Body of pancreas (tissue), 4 donors: Measurements from ENCODE around the gene TP53. TPM values are rescaled to one million over a fixed set of nuclear protein-coding genes. Genes with fewer than 3 reads are reported as not detected.
"Not testable (repeated sequence)": the region's sequence is repeated elsewhere in the genome, so short reads cannot be mapped to it uniquely, and the experiment has no call there.

Experiments
- ATAC-seq: fragments of 150-250 bp; one replicate; pipeline ENCODE4 v1.9.1; 2016
- DNase-seq, 4 donors: peaks; one replicate each; pipeline ENCODE4 v3.0.0-alpha.2; 2019
- H3K27ac ChIP-seq, 4 donors: fragments of 200-600 bp; sonication (generic); 1 replicate in 3 of 4; 2 replicates in 1 of 4; pipeline versions ENCODE4 v1.5.1 to v1.6.1; 2016 to 2019; ENCODE audit warnings: mild to moderate bottlenecking in 1 of 4, mixed read lengths in 1 of 4, moderate library complexity in 1 of 4
- H3K27me3 ChIP-seq, 2 donors: fragments of 200-600 bp; sonication (generic); one replicate each; pipeline ENCODE4 v1.6.0; 2016; ENCODE audit warnings: mild to moderate bottlenecking in 1 of 2
- H3K36me3 ChIP-seq, 2 donors: fragments of 200-600 bp; sonication (generic); replicated peaks in 1 of 2; 2 replicates each; pipeline ENCODE4 v1.5.1; 2016; ENCODE audit warnings: low read depth in 2 of 2; ENCODE audit not compliant: insufficient read depth in 1 of 2
- H3K4me1 ChIP-seq: fragments of 200-600 bp; sonication (generic); one replicate; pipeline ENCODE4 v1.6.0; 2016
- H3K4me3 ChIP-seq, 2 donors: fragments of 200-600 bp; sonication (generic); 1 replicate in 1 of 2; 2 replicates in 1 of 2; pipeline ENCODE4 v1.5.1; 2016 to 2019
- H3K9me3 ChIP-seq, 3 donors: fragments of 200-600 bp; sonication (generic); 1 replicate in 2 of 3; 2 replicates in 1 of 3; pipeline ENCODE4 v1.5.1; 2016
- POLR2A ChIP-seq, 3 donors: fragments of 450-650 bp; IDR thresholded peaks; one replicate each; pipeline ENCODE4 v1.6.1; 2016; ENCODE audit warnings: antibody characterized with exemption in 3 of 3, mild to moderate bottlenecking in 2 of 3
- WGBS, 2 donors: methylation state at CpG; one replicate each; pipeline ENCODE4 v1.1.5; 2017; 5-methylcytosine and 5-hydroxymethylcytosine counted together
- intact Hi-C: fragments of 100-400 bp; cut with DNase I; formaldehyde crosslinking; loops from one replicate; pipeline ENCODE4 v1.15.1; 2023
- total RNA-seq, 2 donors: library from RNA; depleted of rRNA; stranded (reverse); fragments of >200 nt; gene quantifications; one replicate each; pipeline ENCODE4 v1.1.0, GENCODE V29; 2016
- TF ChIP-seq, protein P1 (sequence below), 7 experiments: fragments of 450-650 bp in 4 of 7; fragments of 200-600 bp in 3 of 7; sonication (generic) in 3 of 7; IDR thresholded peaks; one replicate each; pipeline ENCODE4 v1.5.1; 2016 to 2019; ENCODE audit warnings: antibody characterized with exemption in 7 of 7

The TP53 gene
- total RNA-seq, 2 donors from 2014 or later, result 12.2 TPM

- TF ChIP-seq, protein P1, sequence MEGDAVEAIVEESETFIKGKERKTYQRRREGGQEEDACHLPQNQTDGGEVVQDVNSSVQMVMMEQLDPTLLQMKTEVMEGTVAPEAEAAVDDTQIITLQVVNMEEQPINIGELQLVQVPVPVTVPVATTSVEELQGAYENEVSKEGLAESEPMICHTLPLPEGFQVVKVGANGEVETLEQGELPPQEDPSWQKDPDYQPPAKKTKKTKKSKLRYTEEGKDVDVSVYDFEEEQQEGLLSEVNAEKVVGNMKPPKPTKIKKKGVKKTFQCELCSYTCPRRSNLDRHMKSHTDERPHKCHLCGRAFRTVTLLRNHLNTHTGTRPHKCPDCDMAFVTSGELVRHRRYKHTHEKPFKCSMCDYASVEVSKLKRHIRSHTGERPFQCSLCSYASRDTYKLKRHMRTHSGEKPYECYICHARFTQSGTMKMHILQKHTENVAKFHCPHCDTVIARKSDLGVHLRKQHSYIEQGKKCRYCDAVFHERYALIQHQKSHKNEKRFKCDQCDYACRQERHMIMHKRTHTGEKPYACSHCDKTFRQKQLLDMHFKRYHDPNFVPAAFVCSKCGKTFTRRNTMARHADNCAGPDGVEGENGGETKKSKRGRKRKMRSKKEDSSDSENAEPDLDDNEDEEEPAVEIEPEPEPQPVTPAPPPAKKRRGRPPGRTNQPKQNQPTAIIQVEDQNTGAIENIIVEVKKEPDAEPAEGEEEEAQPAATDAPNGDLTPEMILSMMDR (IDR thresholded peaks at IDR 0.05), result no peak
- no peak for TF ChIP-seq POLR2A (IDR thresholded peaks at IDR 0.05)
- ATAC-seq, result no peak
- Histone ChIP-seq H3K27ac (peak overlapping the region; percentile 94 to 97 (median 96)), H3K27me3 (no peaks in the 10 kb centered on the region), H3K4me3 (no peak overlapping the region), H3K9me3 (no peaks in the 10 kb centered on the region), H3K4me1 (peaks cover 14% of the 10 kb centered on the region), H3K36me3 (no peaks in the 10 kb centered on the region)
- WGBS, 2 donors, result 38 to 39% methylated on average over 7 of the region's 7 CpGs
- DNase-seq, result peak in 2 of 4 donors; percentile 44 to 46
- intact Hi-C loops, result no loop called here
These were observed 61.0 kb downstream of the TP53 start for GRCh38 chr17:7626307-7626706.

GRCh38 chr17:7625749-7626148 is 61.5 kb downstream of the TP53 start:
- Histone ChIP-seq H3K4me1 (peaks cover 13% of the 10 kb centered on the region), H3K27ac (peak overlapping the region in 1 of 4 donors; percentile 96)
- H3K4me3 ChIP-seq, ATAC-seq, H3K36me3 ChIP-seq, H3K27me3 ChIP-seq, intact Hi-C loops, H3K9me3 ChIP-seq, DNase-seq: not testable (repeated sequence)
- WGBS, 2 donors, result 93 to 95% methylated on average over 14 to 15 of the region's 16 CpGs

DNA sequence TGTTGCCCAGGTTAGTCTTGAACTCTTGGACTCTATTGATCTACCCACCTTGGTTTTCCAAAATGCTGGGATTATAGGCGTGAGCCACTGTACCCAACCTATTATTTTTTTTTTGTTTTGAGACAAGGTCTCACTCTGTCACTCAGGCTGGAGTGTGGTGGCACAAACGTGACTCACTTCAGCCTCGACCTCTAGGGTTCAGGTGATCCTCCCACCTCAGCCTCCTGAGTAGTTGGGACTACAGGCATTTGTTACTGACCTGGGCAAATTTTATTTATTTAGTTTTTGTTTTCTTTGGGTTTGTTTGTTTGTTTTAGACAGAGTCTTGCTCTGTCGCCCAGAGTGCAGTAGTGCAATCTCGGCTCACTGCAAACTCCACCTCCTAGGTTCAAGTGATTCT is 63.6 kb downstream of the TP53 start:
- no peak overlapping the region for H3K4me3 ChIP-seq
- WGBS, 2 donors, result 77 to 86% methylated on average over 5 of the region's 5 CpGs

DNA sequence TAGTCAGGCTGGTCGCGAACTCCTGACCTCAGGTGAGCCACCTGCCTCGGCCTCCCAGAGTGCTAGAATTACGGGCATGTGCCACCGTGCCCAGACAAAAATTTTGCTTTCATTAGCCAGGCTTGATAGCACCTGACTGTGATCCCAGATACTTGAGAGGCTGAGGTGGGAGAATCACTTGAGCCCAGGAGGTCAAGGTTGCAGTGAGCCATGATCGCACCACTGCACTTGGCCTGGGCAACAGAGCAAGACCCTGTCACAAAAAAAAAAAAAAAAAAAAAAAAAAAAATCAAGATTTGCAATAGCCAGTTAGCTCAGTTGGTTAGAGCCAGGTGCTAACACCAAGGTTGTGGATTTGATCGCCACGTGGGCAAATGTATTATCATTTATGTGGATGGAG is 66.5 kb downstream of the TP53 start:
- H3K9me3 ChIP-seq, result no peaks in the 10 kb centered on the region
- ATAC-seq, result no peak
- peaks cover 3% of the 10 kb centered on the region for H3K4me1 ChIP-seq
- intact Hi-C loops, result no loop called here
- H3K27ac ChIP-seq, result no peak overlapping the region
- H3K36me3 ChIP-seq, result no peaks in the 10 kb centered on the region
- 87 to 88% methylated on average over 6 to 8 of the region's 8 CpGs for WGBS, 2 donors
- H3K27me3 ChIP-seq, result no peaks in the 10 kb centered on the region
- no peak for DNase-seq
- TF ChIP-seq, protein P1 (IDR thresholded peaks at IDR 0.05), result no peak
- no peak for TF ChIP-seq POLR2A (IDR thresholded peaks at IDR 0.05)
- no peak overlapping the region for H3K4me3 ChIP-seq

More for the DNA sequence above, 63.6 kb downstream of the TP53 start:
- intact Hi-C loops, result no loop called here
- TF ChIP-seq, protein P1 (IDR thresholded peaks at IDR 0.05), result no peak
- TF ChIP-seq POLR2A (IDR thresholded peaks at IDR 0.05), result no peak
- Histone ChIP-seq H3K36me3 (no peaks in the 10 kb centered on the region), H3K9me3 (no peaks in the 10 kb centered on the region), H3K4me1 (peaks cover 13% of the 10 kb centered on the region), H3K27me3 (no peaks in the 10 kb centered on the region), H3K27ac (no peak overlapping the region)
- DNase-seq (no peak), ATAC-seq (no peak)

DNA sequence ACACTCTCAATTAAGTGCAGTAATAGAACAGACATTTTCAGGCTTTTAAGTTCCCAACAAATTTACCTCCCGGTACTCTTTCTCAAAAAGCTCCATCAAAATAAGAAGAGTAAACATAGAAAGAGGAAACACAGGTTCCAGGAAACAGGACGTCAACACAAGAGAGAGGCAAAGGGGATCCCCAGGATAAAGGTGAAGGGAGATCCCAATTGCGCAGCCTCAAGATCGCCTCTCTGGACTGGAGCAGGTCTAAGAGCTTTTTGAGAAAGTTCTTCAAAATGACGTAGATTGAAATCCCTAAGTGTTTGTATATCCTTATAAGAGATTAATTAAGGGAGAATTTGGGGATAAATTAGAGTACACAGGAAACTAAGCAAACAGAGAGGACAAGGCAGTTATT is 68.7 kb downstream of the TP53 start:
- intact Hi-C loops, result no loop called here

More for the DNA sequence above, 68.7 kb downstream of the TP53 start:
- no peaks in the 10 kb centered on the region for H3K36me3 ChIP-seq
- H3K9me3 ChIP-seq, result no peaks in the 10 kb centered on the region
- no peak overlapping the region for H3K27ac ChIP-seq
- TF ChIP-seq, protein P1 (IDR thresholded peaks at IDR 0.05), result no peak
- TF ChIP-seq POLR2A (IDR thresholded peaks at IDR 0.05), result no peak
- no peak for ATAC-seq
- WGBS, 2 donors, result 70 to 72% methylated on average over 5 of the region's 5 CpGs
- H3K4me3 ChIP-seq, result no peak overlapping the region
- no peaks in the 10 kb centered on the region for H3K27me3 ChIP-seq
- H3K4me1 ChIP-seq, result peaks cover 4% of the 10 kb centered on the region
- no peak for DNase-seq

Other genes with a start within 250 kb of the TP53 start
- 1 to 10 TPM in 1 of 2 donors, not detected in 1; 2.1 TPM for gene FGF11, start 248.0 kb downstream of the TP53 start, total RNA-seq
- 1 to 10 TPM; 2.6 to 8.8 TPM for gene CHRNB1, start 242.4 kb downstream of the TP53 start, total RNA-seq
- gene ZBTB4, start 207.9 kb downstream of the TP53 start, total RNA-seq, result 10 to 100 TPM; 30.9 to 38.2 TPM
- gene SLC35G6, start 206.0 kb downstream of the TP53 start, total RNA-seq, result not detected
- 100 to 1,000 TPM in 1 of 2 donors, 10 to 100 TPM in 1; 36.3 to 124 TPM for gene POLR2A, start 203.1 kb downstream of the TP53 start, total RNA-seq
- gene TNFSF12, start 138.4 kb downstream of the TP53 start, total RNA-seq, result 10 to 100 TPM; 32.2 to 48.8 TPM
- 10 to 100 TPM; 11.9 to 18.8 TPM for gene TNFSF13, start 128.7 kb downstream of the TP53 start, total RNA-seq
- 10 to 100 TPM; 25.7 to 28.0 TPM for gene SENP3, start 125.6 kb downstream of the TP53 start, total RNA-seq
- 10 to 100 TPM in 1 of 2 donors, 1 to 10 TPM in 1; 4.3 to 14.8 TPM for gene CD68, start 107.9 kb downstream of the TP53 start, total RNA-seq
- gene MPDU1, start 103.6 kb downstream of the TP53 start, total RNA-seq, result 10 to 100 TPM; 27.0 to 37.6 TPM
- gene SOX15, start 97.4 kb downstream of the TP53 start, total RNA-seq, result not detected
- 10 to 100 TPM; 10.2 to 10.9 TPM for gene FXR2, start 72.6 kb downstream of the TP53 start, total RNA-seq
- gene SAT2, start 59.7 kb downstream of the TP53 start, total RNA-seq, result 100 to 1,000 TPM in 1 of 2 donors, 10 to 100 TPM in 1; 59.9 to 148 TPM
- not detected for gene SHBG, start 57.4 kb downstream of the TP53 start, total RNA-seq
- gene ATP1B2, start 36.6 kb downstream of the TP53 start, total RNA-seq, result 1 to 10 TPM in 1 of 2 donors, under 1 TPM in 1; 0.78 to 1.3 TPM
- 1 to 10 TPM; 3.4 to 5.6 TPM for gene WRAP53, start 987 bp upstream of the TP53 start, total RNA-seq
- under 1 TPM; 0.33 to 0.78 TPM for gene EFNB3, start 17.7 kb upstream of the TP53 start, total RNA-seq
- under 1 TPM; 0.26 to 0.66 TPM for gene DNAH2, start 30.3 kb upstream of the TP53 start, total RNA-seq
- gene KDM6B, start 146.7 kb upstream of the TP53 start, total RNA-seq, result 10 to 100 TPM in 1 of 2 donors, 1 to 10 TPM in 1; 7.5 to 20.1 TPM
- gene TMEM88, start 167.6 kb upstream of the TP53 start, total RNA-seq, result 10 to 100 TPM in 1 of 2 donors, 1 to 10 TPM in 1; 6.0 to 16.2 TPM
- gene NAA38, start 170.1 kb upstream of the TP53 start, total RNA-seq, result 10 to 100 TPM; 25.7 to 50.1 TPM
- 10 to 100 TPM in 1 of 2 donors, 1 to 10 TPM in 1; 5.7 to 16.5 TPM for gene CYB5D1, start 170.5 kb upstream of the TP53 start, total RNA-seq
- 10 to 100 TPM; 53.7 to 69.9 TPM for gene CHD3, start 201.3 kb upstream of the TP53 start, total RNA-seq
- gene RNF227, start 228.8 kb upstream of the TP53 start, total RNA-seq, result 1 to 10 TPM; 2.9 to 3.0 TPM
- gene KCNAB3, start 242.4 kb upstream of the TP53 start, total RNA-seq, result 1 to 10 TPM; 1.3 to 1.6 TPM
- gene TRAPPC1, start 244.5 kb upstream of the TP53 start, total RNA-seq, result 10 to 100 TPM; 10.5 to 40.0 TPM
- 10 to 100 TPM; 14.0 to 27.0 TPM for gene CNTROB, start 244.7 kb upstream of the TP53 start, total RNA-seq